ENCODE measurements around the gene SPRED3.

Gene SPRED3

GRCh38 chr19:38429811-38430156 lies 41.3 kb downstream of the SPRED3 start:
- no peak overlapping the region for H3K4me3 ChIP-seq (ENCODE audit: low read length)
- H3K9ac ChIP-seq (ENCODE audit: low read length), result no peak overlapping the region
- H3K36me3 ChIP-seq (ENCODE audit: control insufficient read depth, insufficient read depth, low read length), result no peaks in the 10 kb centered on the region
- no peaks in the 10 kb centered on the region for H3K9me3 ChIP-seq (ENCODE audit: control insufficient read depth, low read length)
- H3K27me3 ChIP-seq (ENCODE audit: control insufficient read depth, insufficient read depth, low read length), result peaks cover 11% of the 10 kb centered on the region
- H3K4me1 ChIP-seq (ENCODE audit: control insufficient read depth, insufficient read depth, low read length), result no peaks in the 10 kb centered on the region

GRCh38 chr19:38430931-38431330 lies 42.4 kb downstream of the SPRED3 start:
- Histone ChIP-seq H3K27me3 (ENCODE audit: control insufficient read depth, insufficient read depth, low read length) (peaks cover 15% of the 10 kb centered on the region), H3K9me3 (ENCODE audit: control insufficient read depth, low read length) (no peaks in the 10 kb centered on the region), H3K4me3 (ENCODE audit: low read length) (no peak overlapping the region), H3K9ac (ENCODE audit: low read length) (no peak overlapping the region), H3K36me3 (ENCODE audit: control insufficient read depth, insufficient read depth, low read length) (no peaks in the 10 kb centered on the region), H3K4me1 (ENCODE audit: control insufficient read depth, insufficient read depth, low read length) (no peaks in the 10 kb centered on the region)

GRCh38 chr19:38433268-38433733 lies 44.8 kb downstream of the SPRED3 start, which contains the start of gene RYR1:
TSS of gene RYR1 (plus strand) at chr19:38433691. CDS start at chr19:38433830, 139 bp downstream.
- no peaks in the 10 kb centered on the region for H3K36me3 ChIP-seq (ENCODE audit: control insufficient read depth, insufficient read depth, low read length)
- no peak within 1 kb of the TSS for H3K9ac ChIP-seq (ENCODE audit: low read length)
- no peak within 1 kb of the TSS for H3K4me3 ChIP-seq (ENCODE audit: low read length)
- H3K4me1 ChIP-seq (ENCODE audit: control insufficient read depth, insufficient read depth, low read length), result no peaks in the 10 kb centered on the region
- no peaks in the 10 kb centered on the region for H3K9me3 ChIP-seq (ENCODE audit: control insufficient read depth, low read length)
- peaks cover 15% of the 10 kb centered on the region for H3K27me3 ChIP-seq (ENCODE audit: control insufficient read depth, insufficient read depth, low read length)

DNA sequence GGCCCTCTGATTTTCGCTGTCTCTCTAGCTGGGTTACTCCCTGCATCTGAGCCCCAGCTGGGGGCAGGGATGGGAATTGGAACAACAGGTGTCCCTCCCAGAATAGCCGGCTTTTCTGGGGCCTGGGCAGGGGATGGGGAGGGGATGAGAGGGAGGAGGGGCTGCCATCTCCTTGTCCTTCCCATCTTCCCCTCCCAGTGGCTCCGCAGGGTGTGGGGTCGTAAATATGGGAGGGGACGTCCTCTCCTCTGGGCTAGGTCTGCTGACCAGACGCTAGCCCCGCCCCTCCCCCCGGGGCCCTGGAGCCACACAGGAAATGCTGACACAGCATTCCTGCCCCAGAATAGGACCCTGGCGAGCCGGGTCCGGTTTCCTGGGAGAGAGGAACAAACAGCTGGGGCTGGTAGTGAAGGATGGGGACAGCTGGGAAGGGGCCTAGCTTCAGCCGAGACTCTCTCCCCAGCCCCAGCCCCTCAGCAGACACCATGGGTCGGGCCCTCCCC lies 46.1 kb downstream of the SPRED3 start:
- no peaks in the 10 kb centered on the region for H3K4me1 ChIP-seq (ENCODE audit: control insufficient read depth, insufficient read depth, low read length)
- no peak overlapping the region for H3K4me3 ChIP-seq (ENCODE audit: low read length)
- H3K27me3 ChIP-seq (ENCODE audit: control insufficient read depth, insufficient read depth, low read length), result peaks cover 15% of the 10 kb centered on the region
- no peak overlapping the region for H3K9ac ChIP-seq (ENCODE audit: low read length)
- H3K9me3 ChIP-seq (ENCODE audit: control insufficient read depth, low read length), result no peaks in the 10 kb centered on the region
- no peaks in the 10 kb centered on the region for H3K36me3 ChIP-seq (ENCODE audit: control insufficient read depth, insufficient read depth, low read length)

DNA sequence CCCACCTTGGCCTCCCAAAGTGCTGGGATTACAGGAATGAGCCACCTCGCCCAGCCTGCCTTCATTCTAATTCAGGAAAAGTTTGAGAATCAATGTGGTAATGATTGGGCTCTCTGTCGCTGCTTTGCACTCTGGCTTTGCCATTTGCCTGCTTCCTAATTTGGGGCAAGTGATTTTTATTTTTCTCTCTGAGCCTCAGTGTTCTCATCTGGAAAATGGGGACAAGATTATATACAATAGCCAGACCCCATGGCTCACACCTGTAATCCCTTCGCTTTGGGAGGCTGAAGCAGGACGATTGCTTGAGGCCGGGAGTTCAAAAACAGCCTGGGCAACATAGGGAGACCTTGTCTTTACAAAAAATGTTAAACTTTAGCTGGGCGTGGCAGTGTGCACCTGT lies 48.8 kb downstream of the SPRED3 start:
- Histone ChIP-seq H3K36me3 (ENCODE audit: control insufficient read depth, insufficient read depth, low read length) (no peaks in the 10 kb centered on the region), H3K9me3 (ENCODE audit: control insufficient read depth, low read length) (no peaks in the 10 kb centered on the region), H3K4me1 (ENCODE audit: control insufficient read depth, insufficient read depth, low read length) (no peaks in the 10 kb centered on the region), H3K4me3 (ENCODE audit: low read length) (no peak overlapping the region), H3K9ac (ENCODE audit: low read length) (no peak overlapping the region), H3K27me3 (ENCODE audit: control insufficient read depth, insufficient read depth, low read length) (peaks cover 15% of the 10 kb centered on the region)

GRCh38 chr19:38437917-38438316 lies 49.4 kb downstream of the SPRED3 start:
- no peaks in the 10 kb centered on the region for H3K4me1 ChIP-seq (ENCODE audit: control insufficient read depth, insufficient read depth, low read length)
- no peaks in the 10 kb centered on the region for H3K9me3 ChIP-seq (ENCODE audit: control insufficient read depth, low read length)
- H3K4me3 ChIP-seq (ENCODE audit: low read length), result no peak overlapping the region
- no peaks in the 10 kb centered on the region for H3K36me3 ChIP-seq (ENCODE audit: control insufficient read depth, insufficient read depth, low read length)
- no peak overlapping the region for H3K9ac ChIP-seq (ENCODE audit: low read length)
- peaks cover 15% of the 10 kb centered on the region for H3K27me3 ChIP-seq (ENCODE audit: control insufficient read depth, insufficient read depth, low read length)

DNA sequence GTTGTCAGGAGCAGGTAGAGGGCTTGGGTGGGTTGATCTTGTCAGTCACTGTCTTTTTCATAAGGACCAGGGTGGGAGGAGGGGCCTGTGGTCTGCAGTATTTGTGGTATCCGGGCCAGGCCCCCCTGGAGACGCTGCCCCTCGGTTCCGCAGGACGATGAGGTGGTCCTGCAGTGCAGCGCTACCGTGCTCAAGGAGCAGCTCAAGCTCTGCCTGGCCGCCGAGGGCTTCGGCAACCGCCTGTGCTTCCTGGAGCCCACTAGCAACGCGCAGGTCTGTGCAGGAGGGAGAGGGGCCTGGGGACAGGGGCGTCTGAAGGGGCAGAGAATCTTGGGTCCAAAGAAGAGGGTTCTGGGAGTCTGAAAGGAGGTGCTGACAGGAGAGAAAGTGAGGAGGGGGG lies 52.1 kb downstream of the SPRED3 start:
- no peaks in the 10 kb centered on the region for H3K4me1 ChIP-seq (ENCODE audit: control insufficient read depth, insufficient read depth, low read length)
- H3K4me3 ChIP-seq (ENCODE audit: low read length), result no peak overlapping the region
- peaks cover 3% of the 10 kb centered on the region for H3K27me3 ChIP-seq (ENCODE audit: control insufficient read depth, insufficient read depth, low read length)
- no peak overlapping the region for H3K9ac ChIP-seq (ENCODE audit: low read length)
- H3K9me3 ChIP-seq (ENCODE audit: control insufficient read depth, low read length), result no peaks in the 10 kb centered on the region
- no peaks in the 10 kb centered on the region for H3K36me3 ChIP-seq (ENCODE audit: control insufficient read depth, insufficient read depth, low read length)

DNA sequence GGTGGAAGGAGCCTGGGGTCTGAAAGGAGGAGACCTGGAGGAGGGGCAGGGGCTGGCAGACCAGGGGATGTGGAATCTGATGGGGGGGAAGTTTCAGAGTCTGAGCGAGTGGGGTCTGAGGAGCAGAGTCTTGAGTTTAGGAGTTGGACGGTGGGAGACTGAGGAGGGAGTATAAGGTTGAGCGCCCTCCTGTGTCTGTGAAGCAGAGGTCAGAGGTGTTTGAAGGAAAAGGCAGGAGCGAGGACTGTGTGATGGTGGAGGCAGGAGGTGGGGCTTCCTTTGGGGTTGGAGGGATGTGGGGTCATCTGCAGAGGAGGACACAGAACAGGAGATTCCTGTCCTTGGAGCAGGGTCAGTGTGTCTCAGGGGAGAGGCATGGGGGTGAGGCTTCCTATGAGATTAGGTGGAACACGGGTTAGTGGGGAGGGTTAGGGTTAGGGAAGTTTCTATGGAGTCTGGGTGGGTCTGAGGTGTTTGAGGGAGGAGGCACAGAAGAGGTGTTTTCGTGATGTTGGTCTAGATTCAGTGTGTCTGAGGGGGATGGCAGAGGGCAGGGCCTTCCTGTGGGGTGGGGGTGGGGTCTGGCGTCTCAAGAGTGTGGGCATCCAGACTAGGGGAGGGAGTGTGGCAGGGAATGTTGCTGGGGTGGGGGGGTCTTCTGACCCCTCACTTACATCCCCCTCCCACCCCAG lies 53.3 kb downstream of the SPRED3 start:
- peaks cover 3% of the 10 kb centered on the region for H3K27me3 ChIP-seq (ENCODE audit: control insufficient read depth, insufficient read depth, low read length)
- no peaks in the 10 kb centered on the region for H3K36me3 ChIP-seq (ENCODE audit: control insufficient read depth, insufficient read depth, low read length)
- no peak overlapping the region for H3K9ac ChIP-seq (ENCODE audit: low read length)

GRCh38 chr19:38442736-38443135 lies 54.2 kb downstream of the SPRED3 start:
- Histone ChIP-seq H3K36me3 (ENCODE audit: control insufficient read depth, insufficient read depth, low read length) (no peaks in the 10 kb centered on the region), H3K9ac (ENCODE audit: low read length) (no peak overlapping the region), H3K4me3 (ENCODE audit: low read length) (no peak overlapping the region), H3K27me3 (ENCODE audit: control insufficient read depth, insufficient read depth, low read length) (peaks cover 3% of the 10 kb centered on the region), H3K4me1 (ENCODE audit: control insufficient read depth, insufficient read depth, low read length) (no peaks in the 10 kb centered on the region), H3K9me3 (ENCODE audit: control insufficient read depth, low read length) (no peaks in the 10 kb centered on the region)

More for the DNA sequence above, 53.3 kb downstream of the SPRED3 start:
- Histone ChIP-seq H3K4me3 (ENCODE audit: low read length) (no peak overlapping the region), H3K4me1 (ENCODE audit: control insufficient read depth, insufficient read depth, low read length) (no peaks in the 10 kb centered on the region), H3K9me3 (ENCODE audit: control insufficient read depth, low read length) (no peaks in the 10 kb centered on the region)

DNA sequence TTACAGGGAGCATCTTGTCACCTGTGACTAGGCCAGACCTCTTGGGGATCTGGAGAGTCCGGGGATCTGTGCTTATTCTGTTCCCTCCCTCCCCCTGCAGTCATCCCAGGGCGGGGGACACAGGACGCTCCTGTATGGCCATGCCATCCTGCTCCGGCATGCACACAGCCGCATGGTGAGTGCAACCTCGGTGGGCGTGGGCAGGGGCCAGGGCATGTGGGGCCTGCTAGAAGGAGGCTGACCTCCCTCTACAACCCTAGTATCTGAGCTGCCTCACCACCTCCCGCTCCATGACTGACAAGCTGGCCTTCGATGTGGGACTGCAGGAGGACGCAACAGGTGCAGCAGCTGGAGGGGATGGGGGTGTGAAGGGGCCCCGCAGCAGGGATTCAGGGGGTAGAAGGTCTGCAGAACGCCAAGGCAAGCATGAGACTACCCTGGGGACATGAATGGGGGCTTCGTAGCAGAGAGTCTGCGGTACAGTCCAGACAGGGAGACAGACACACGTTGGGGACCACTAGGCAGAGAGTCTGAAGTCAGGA lies 55.0 kb downstream of the SPRED3 start:
- Histone ChIP-seq H3K4me1 (ENCODE audit: control insufficient read depth, insufficient read depth, low read length) (no peaks in the 10 kb centered on the region), H3K27me3 (ENCODE audit: control insufficient read depth, insufficient read depth, low read length) (peaks cover 3% of the 10 kb centered on the region), H3K9me3 (ENCODE audit: control insufficient read depth, low read length) (no peaks in the 10 kb centered on the region), H3K9ac (ENCODE audit: low read length) (no peak overlapping the region), H3K4me3 (ENCODE audit: low read length) (no peak overlapping the region), H3K36me3 (ENCODE audit: control insufficient read depth, insufficient read depth, low read length) (no peaks in the 10 kb centered on the region)

- Histone ChIP-seq H3K9me3 (ENCODE audit: control insufficient read depth, low read length) (no peaks in the 10 kb centered on the region), H3K36me3 (ENCODE audit: control insufficient read depth, insufficient read depth, low read length) (no peaks in the 10 kb centered on the region), H3K9ac (ENCODE audit: low read length) (no peak overlapping the region), H3K4me1 (ENCODE audit: control insufficient read depth, insufficient read depth, low read length) (no peaks in the 10 kb centered on the region), H3K27me3 (ENCODE audit: control insufficient read depth, insufficient read depth, low read length) (peaks cover 3% of the 10 kb centered on the region), H3K4me3 (ENCODE audit: low read length) (no peak overlapping the region)
Measured at GRCh38 chr19:38444026-38444425, 55.5 kb downstream of the SPRED3 start.

GRCh38 chr19:38445362-38445761 lies 56.9 kb downstream of the SPRED3 start:
- Histone ChIP-seq H3K9me3 (ENCODE audit: control insufficient read depth, low read length) (no peaks in the 10 kb centered on the region), H3K9ac (ENCODE audit: low read length) (no peak overlapping the region), H3K27me3 (ENCODE audit: control insufficient read depth, insufficient read depth, low read length) (peaks cover 7% of the 10 kb centered on the region), H3K36me3 (ENCODE audit: control insufficient read depth, insufficient read depth, low read length) (no peaks in the 10 kb centered on the region), H3K4me1 (ENCODE audit: control insufficient read depth, insufficient read depth, low read length) (no peaks in the 10 kb centered on the region), H3K4me3 (ENCODE audit: low read length) (no peak overlapping the region)
